ENCODE results near the gene TMEM126B. TPM values are rescaled to one million over a fixed set of nuclear protein-coding genes. Genes with fewer than 3 reads are reported as not detected.

The TMEM126B gene
- total RNA-seq, 1 donor from 2014 or later, result 29.5 TPM

GRCh38 chr11:85682330-85683305 lies 54.2 kb downstream of the TMEM126B start:
- H3K4me3 Mint-ChIP-seq, result no peak overlapping the region
- no peaks in the 10 kb centered on the region for H3K27me3 Mint-ChIP-seq (ENCODE audit: low read depth)
- no peaks in the 10 kb centered on the region for H3K36me3 Mint-ChIP-seq
- no peak for TF ChIP-seq CTCF (IDR thresholded peaks at IDR 0.05; ENCODE audit: unreplicated experiment)
- no peaks in the 10 kb centered on the region for H3K9me3 Mint-ChIP-seq
- DNase-seq (ENCODE audit: low spot score in 2 of 2, unreplicated experiment in 2 of 2), result no peak
- peaks cover 24% of the 10 kb centered on the region for H3K4me1 Mint-ChIP-seq
- no peak overlapping the region for H3K27ac Mint-ChIP-seq

DNA sequence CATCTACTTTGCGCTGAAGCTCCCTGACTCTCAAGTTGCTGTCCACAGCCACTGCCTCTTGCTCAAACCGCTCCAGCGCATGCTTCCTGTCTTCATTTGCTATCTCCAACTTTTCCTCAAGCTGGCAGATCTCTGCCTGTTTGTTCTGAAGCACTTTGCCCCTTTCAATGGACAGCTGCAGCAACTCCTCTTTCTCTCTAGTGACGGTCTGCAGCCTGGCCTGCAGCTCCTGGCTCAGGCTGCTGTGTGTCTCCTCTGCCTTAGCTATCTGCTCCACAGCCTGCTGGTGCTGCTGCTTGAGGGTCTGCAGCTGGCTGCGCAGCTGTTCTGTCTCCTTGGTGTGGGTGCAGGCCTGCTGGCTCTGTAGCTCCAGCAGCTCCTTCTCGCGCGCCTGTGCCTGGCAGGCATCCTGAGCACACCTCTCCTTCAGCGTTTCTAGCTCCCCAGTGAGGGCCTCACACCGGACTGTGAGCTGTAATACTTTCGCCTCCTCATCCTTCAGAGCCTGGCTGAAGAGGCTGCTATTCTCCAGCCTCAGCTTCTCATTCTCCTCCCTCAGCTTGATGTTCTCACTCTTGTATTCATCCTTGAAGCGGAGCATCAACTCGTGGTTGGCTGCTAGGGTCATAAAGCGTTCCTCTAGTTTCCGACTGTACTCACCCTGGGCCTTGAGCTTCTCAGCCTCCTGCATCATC lies 56.9 kb downstream of the TMEM126B start:
- Mint-ChIP-seq H3K27ac (peak overlapping the region; percentile 97), H3K4me3 (peak overlapping the region; percentile 59)

GRCh38 chr11:85685820-85686459 lies 57.5 kb downstream of the TMEM126B start, which contains the start of gene CCDC89:
Gene CCDC89, minus strand, starts transcription at chr11:85686195. Its CDS starts 65 bp downstream, at chr11:85686130.
- no peaks in the 10 kb centered on the region for H3K9me3 Mint-ChIP-seq
- no peak for TF ChIP-seq CTCF (IDR thresholded peaks at IDR 0.05; ENCODE audit: unreplicated experiment)
- peak; percentile 43 to 64 for DNase-seq (ENCODE audit: low spot score in 2 of 2, unreplicated experiment in 2 of 2)
- H3K27ac Mint-ChIP-seq, result peak within 1 kb of the TSS; percentile 97
- no peaks in the 10 kb centered on the region for H3K36me3 Mint-ChIP-seq
- peak within 1 kb of the TSS; percentile 59 for H3K4me3 Mint-ChIP-seq
- peaks cover 30% of the 10 kb centered on the region for H3K4me1 Mint-ChIP-seq
- no peaks in the 10 kb centered on the region for H3K27me3 Mint-ChIP-seq (ENCODE audit: low read depth)

More for the DNA sequence above, 56.9 kb downstream of the TMEM126B start:
- no peak for DNase-seq (ENCODE audit: low spot score in 2 of 2, unreplicated experiment in 2 of 2)
- Mint-ChIP-seq H3K36me3 (no peaks in the 10 kb centered on the region), H3K9me3 (no peaks in the 10 kb centered on the region), H3K27me3 (ENCODE audit: low read depth) (no peaks in the 10 kb centered on the region), H3K4me1 (peaks cover 30% of the 10 kb centered on the region)
- TF ChIP-seq CTCF (IDR thresholded peaks at IDR 0.05; ENCODE audit: unreplicated experiment), result no peak

Other genes starting within 250 kb of the TMEM126B start
- gene DLG2, start 1.2 kb upstream of the TMEM126B start, total RNA-seq, result 6.7 to 7.5 TPM (median 7.4 TPM) in 3 replicates
- gene TMEM126A, start 19.4 kb downstream of the TMEM126B start, total RNA-seq, result 21.0 to 21.4 TPM (median 21.2 TPM) in 3 replicates
- gene CREBZF, start 36.5 kb downstream of the TMEM126B start, total RNA-seq, result 77.2 to 77.8 TPM (median 77.2 TPM) in 3 replicates
- 1.3 to 2.7 TPM (median 1.5 TPM) in 3 replicates for gene CCDC89, start 57.6 kb downstream of the TMEM126B start, total RNA-seq
- 9.9 to 10.4 TPM (median 10.3 TPM) in 3 replicates for gene SYTL2, start 182.5 kb downstream of the TMEM126B start, total RNA-seq
- not detected in 3 replicates for gene CCDC83, start 226.8 kb downstream of the TMEM126B start, total RNA-seq